RPMI7951 (cell line): Measurements from ENCODE around the gene MEX3B. TPM values are rescaled to one million over a fixed set of nuclear protein-coding genes. Genes with fewer than 3 reads are reported as not detected.
"Not testable (repeated sequence)": the region's sequence is repeated elsewhere in the genome, so short reads cannot be mapped to it uniquely, and the experiment has no call there.

Source experiments
- DNase-seq: peaks from one replicate; pipeline ENCODE4 v3.0.0-alpha.2; 2012; ENCODE audit warnings: low read depth
- total RNA-seq: library from RNA; depleted of rRNA; stranded (reverse); fragments of >200 nt; shearing (Covaris generic); gene quantifications from 2 replicates; pipeline ENCODE4 v1.2.3, GENCODE V29; 2014; rRNA removed

Gene MEX3B
- total RNA-seq, 1 experiment from 2014 or later = 7.1 TPM

DNA sequence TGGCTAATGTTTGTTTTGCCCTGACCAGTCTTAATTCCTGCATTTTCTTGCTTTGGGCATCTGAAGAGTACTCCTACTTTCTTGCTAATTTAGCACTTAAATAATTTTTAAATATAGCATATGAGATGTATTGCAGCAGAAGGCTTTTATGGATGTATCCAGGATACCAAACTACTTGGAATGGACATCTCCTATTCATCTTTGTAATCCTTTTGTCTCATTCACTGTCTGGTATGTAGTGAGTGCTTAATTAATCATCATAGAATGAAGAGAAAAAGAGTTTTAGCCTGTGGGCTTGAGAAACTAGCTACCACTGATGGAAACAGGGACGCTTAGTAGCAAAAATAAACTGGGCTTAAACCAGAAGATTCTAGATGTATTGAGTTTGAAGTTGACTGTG, 40.6 kb downstream of the MEX3B start:
- DNase-seq = no peak

DNA sequence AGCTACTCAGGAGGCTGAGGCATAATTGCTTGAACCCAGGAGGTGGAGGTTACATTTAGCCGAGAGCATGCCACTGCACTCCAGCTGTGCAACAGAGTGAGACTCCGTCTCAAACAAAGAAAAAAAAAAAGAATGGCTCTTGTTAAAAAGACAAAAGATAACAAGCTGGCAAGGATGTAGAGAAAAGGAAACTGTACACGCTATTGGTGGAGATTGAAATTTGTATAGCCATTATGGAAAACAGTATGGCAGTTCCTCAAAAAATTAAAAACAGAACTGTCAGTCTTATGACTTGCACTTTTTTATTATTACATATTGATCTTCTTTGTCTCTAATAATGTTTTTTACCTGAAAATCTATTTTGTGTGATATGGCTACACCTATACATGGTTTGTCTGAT, 41.9 kb downstream of the MEX3B start:
- no peak for DNase-seq

DNA sequence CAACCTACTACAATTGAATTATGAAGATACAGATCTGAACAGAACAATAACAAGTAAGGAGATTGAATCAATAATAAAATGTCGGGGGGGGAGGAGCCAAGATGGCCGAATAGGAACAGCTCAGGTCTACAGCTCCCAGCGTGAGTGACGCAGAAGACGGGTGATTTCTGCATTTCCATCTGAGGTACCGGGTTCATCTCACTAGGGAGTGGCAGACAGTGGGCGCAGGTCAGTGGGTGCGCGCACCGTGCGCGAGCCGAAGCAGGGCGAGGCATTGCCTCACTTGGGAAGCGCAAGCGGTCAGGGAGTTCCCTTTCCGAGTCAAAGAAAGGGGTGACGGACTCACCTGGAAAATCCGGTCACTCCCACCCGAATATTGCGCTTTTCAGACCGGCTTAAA, 50.7 kb downstream of the MEX3B start:
- DNase-seq = not testable (repeated sequence)

DNA sequence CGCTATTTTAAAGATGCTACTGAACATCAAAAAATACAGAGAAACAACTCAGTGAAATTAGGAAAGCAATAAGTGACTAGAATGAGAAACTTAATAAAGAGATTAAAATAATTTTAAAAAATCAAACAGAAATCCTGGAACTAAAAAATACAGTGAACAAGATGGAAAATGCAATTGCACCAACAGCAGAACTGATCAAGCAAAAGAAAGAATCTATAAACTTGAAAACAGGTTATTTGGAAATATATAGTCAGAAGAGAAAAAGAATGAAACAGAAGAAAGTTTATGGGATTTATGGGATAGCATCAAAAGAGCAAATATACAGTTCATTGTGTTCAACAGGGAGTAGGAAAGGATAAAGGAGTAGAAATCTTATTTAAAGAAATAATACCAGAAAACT, 53.3 kb downstream of the MEX3B start:
- no peak for DNase-seq

Other genes starting within 250 kb of the MEX3B start
- gene EFL1, start 216.7 kb upstream of the MEX3B start, total RNA-seq = 27.2 and 34.4 TPM in 2 replicates
- under 0.01 TPM in 1 of 2 replicates, not detected in the other for gene SAXO2, start 216.8 kb upstream of the MEX3B start, total RNA-seq